Astrocyte (in vitro differentiated cells and primary cell): ENCODE data around the gene SH2B2.

ENCODE experiments used
- CTCF ChIP-seq: IDR thresholded peaks from 2 replicates; pipeline ENCODE4 v1.5.1; 2011; ENCODE audit warnings: low read depth, mild to moderate bottlenecking, inconsistent platforms, low read length, moderate library complexity; ENCODE audit not compliant: insufficient read depth
- EZH2 ChIP-seq: IDR thresholded peaks from 2 replicates; pipeline ENCODE4 v1.6.1; 2012; ENCODE audit warnings: mild to moderate bottlenecking, low read length, inconsistent platforms; ENCODE audit not compliant: insufficient read depth

- TF ChIP-seq CTCF (no peak), EZH2 (no peak)
Observed at GRCh38 chr7:102326157-102326889, 39.7 kb downstream of the SH2B2 start.
